ENCODE data around the gene LRP6. TPM values are rescaled to one million over a fixed set of nuclear protein-coding genes. Genes with fewer than 3 reads are reported as not detected.

The LRP6 gene
- total and polyA plus RNA-seq, 10 donors = 0.63 to 14.9 (median 9.6) TPM

DNA sequence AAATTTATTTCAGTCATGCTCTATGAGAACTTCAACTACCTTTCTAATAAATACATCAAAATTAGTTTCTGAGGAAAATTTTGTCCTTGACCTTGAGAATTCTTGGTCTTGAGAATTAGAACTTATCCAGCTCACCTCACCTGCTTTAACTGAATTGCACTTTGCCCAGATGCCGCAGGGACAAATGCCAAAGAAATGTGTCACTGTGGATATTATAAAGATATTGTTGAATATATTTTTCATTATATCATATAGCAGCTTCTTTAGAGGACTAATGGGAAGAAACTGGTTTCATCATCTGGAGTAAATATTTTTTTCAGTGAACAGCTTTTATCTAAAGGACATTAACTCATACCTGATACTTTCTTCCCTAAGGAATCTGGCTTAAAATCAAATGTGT is 54.1 kb downstream of the LRP6 start:
- 93 to 97% (median 95%) methylated on average over 1 of the region's 1 CpG for WGBS, 5 donors
- Histone ChIP-seq H3K36me3 (no peaks in the 10 kb centered on the region), H3K27ac (no peak overlapping the region), H3K27me3 (replicated peaks in 1 of 7) (peaks cover 0 to 7% (median 0%) of the 10 kb centered on the region in 7 donors), H3K9me3 (no peaks in the 10 kb centered on the region), H3K4me3 (no peak overlapping the region), H3K4me1 (peaks cover 0 to 27% (median 3%) of the 10 kb centered on the region in 6 donors)
- intact Hi-C loops (cut with DNase I; ENCODE audit: low total_unique reads) = no loop called here
- TF ChIP-seq CTCF (IDR thresholded peaks at IDR 0.05 in 8 of 11, conservative IDR thresholded peaks at IDR 0.05 in 3 of 11) = no peak
- no peak for TF ChIP-seq POLR2A (IDR thresholded peaks at IDR 0.05)
- no peak for TF ChIP-seq POLR2AphosphoS5 (IDR thresholded peaks at IDR 0.05)
- no peak for DNase-seq

GRCh38 chr12:12210983-12211382 is 55.9 kb downstream of the LRP6 start:
- 59 to 82% (median 76%) methylated on average over 5 of the region's 5 CpGs for WGBS, 5 donors
- Histone ChIP-seq H3K27me3 (replicated peaks in 1 of 7) (peaks cover 0 to 7% (median 0%) of the 10 kb centered on the region in 7 donors), H3K27ac (no peak overlapping the region), H3K4me3 (no peak overlapping the region), H3K36me3 (no peaks in the 10 kb centered on the region), H3K9me3 (no peaks in the 10 kb centered on the region), H3K4me1 (peaks cover 0 to 17% (median 1%) of the 10 kb centered on the region in 6 donors)
- TF ChIP-seq CTCF (IDR thresholded peaks at IDR 0.05 in 8 of 11, conservative IDR thresholded peaks at IDR 0.05 in 3 of 11) (no peak), POLR2A (IDR thresholded peaks at IDR 0.05) (no peak), POLR2AphosphoS5 (IDR thresholded peaks at IDR 0.05) (no peak)
- DNase-seq = no peak
- intact Hi-C loops (cut with DNase I; ENCODE audit: low total_unique reads) = no loop called here

DNA sequence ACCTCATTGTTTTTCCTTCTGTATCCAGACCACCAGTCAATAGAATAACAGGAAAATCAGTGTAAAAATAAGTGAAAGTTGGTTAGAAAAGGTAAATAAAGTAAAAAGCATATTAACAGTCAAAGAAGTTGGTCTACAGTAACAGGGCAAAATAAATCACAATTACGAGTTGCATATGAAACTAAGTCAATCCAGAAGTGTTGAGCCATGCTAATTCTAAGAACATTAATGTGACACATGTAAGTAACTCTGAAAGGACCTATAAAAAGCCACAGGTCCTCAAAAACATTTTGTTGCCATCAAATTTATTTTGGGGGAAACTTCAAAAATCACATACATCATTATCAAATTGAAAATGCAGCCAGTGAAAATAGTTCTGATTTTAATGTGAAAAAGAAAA is 56.4 kb downstream of the LRP6 start:
- peaks cover 0 to 2% (median 0%) of the 10 kb centered on the region in 7 donors for H3K27me3 ChIP-seq (replicated peaks in 1 of 7)
- no peaks in the 10 kb centered on the region for H3K36me3 ChIP-seq
- TF ChIP-seq POLR2A (IDR thresholded peaks at IDR 0.05) (no peak), CTCF (IDR thresholded peaks at IDR 0.05 in 8 of 11, conservative IDR thresholded peaks at IDR 0.05 in 3 of 11) (no peak), POLR2AphosphoS5 (IDR thresholded peaks at IDR 0.05) (no peak)
- WGBS, 5 donors = 62 to 84% (median 77%) methylated on average over 1 of the region's 1 CpG
- intact Hi-C loops (cut with DNase I; ENCODE audit: low total_unique reads) = no loop called here
- H3K27ac ChIP-seq = no peak overlapping the region
- DNase-seq = no peak
- H3K4me1 ChIP-seq = peaks cover 0 to 17% (median 1%) of the 10 kb centered on the region in 6 donors
- H3K9me3 ChIP-seq = no peaks in the 10 kb centered on the region
- no peak overlapping the region for H3K4me3 ChIP-seq

- WGBS, 5 donors = 91 to 98% (median 96%) methylated on average over 3 of the region's 3 CpGs
- DNase-seq = no peak
- intact Hi-C loops (cut with DNase I; ENCODE audit: low total_unique reads) = no loop called here
- Histone ChIP-seq H3K27me3 (replicated peaks in 1 of 7) (no peaks in the 10 kb centered on the region), H3K9me3 (no peaks in the 10 kb centered on the region), H3K4me1 (peaks cover 0 to 11% (median 1%) of the 10 kb centered on the region in 6 donors), H3K27ac (no peak overlapping the region), H3K4me3 (no peak overlapping the region), H3K36me3 (no peaks in the 10 kb centered on the region)
- TF ChIP-seq POLR2AphosphoS5 (IDR thresholded peaks at IDR 0.05) (no peak), POLR2A (IDR thresholded peaks at IDR 0.05) (no peak), CTCF (IDR thresholded peaks at IDR 0.05 in 8 of 11, conservative IDR thresholded peaks at IDR 0.05 in 3 of 11) (no peak)
These were observed 57.2 kb downstream of the LRP6 start for GRCh38 chr12:12209675-12210074.
